ENCODE measurements around the gene TSEN2. TPM values are rescaled to one million over a fixed set of nuclear protein-coding genes. Genes with fewer than 3 reads are reported as not detected.

Gene TSEN2
- total RNA-seq, 3 donors from 2014 or later (not counting 1 experiment from before 2014, with no cell fraction given), result 4.1 to 11.4 (median 5.7) TPM

- peaks cover 36% of the 10 kb centered on the region for H3K36me3 ChIP-seq (ENCODE audit: control insufficient read depth, insufficient read depth, low read length)
- no peaks in the 10 kb centered on the region for H3K9me3 ChIP-seq (ENCODE audit: control insufficient read depth, insufficient read depth, low read length)
- H3K4me3 Mint-ChIP-seq, result no peak overlapping the region
- WGBS (ENCODE audit: insufficient coverage), result 94% methylated on average over 7 of the region's 7 CpGs
- H3K4me1 Mint-ChIP-seq, result no peaks in the 10 kb centered on the region
- no peaks in the 10 kb centered on the region for H3K27me3 ChIP-seq (ENCODE audit: control insufficient read depth, insufficient read depth, low read length)
- H3K4me3 ChIP-seq (ENCODE audit: low read length), result no peak overlapping the region
- DNase-seq (no peak), ATAC-seq (no peak)
- no peaks in the 10 kb centered on the region for H3K9me3 Mint-ChIP-seq
- H3K27me3 Mint-ChIP-seq (ENCODE audit: low read depth in 2 of 2), result no peaks in the 10 kb centered on the region
- no peaks in the 10 kb centered on the region for H3K4me1 ChIP-seq (ENCODE audit: control insufficient read depth, insufficient read depth, low read length)
- intact Hi-C loops (cut with micrococcal nuclease), result no loop called here
- no peak for TF ChIP-seq CTCF (IDR thresholded peaks at IDR 0.05)
- no peak overlapping the region for H3K27ac ChIP-seq (ENCODE audit: low read length)
- no peak overlapping the region for H3K27ac Mint-ChIP-seq
- peaks cover 7% of the 10 kb centered on the region for H3K36me3 Mint-ChIP-seq
These were observed 17.2 kb downstream of the TSEN2 start for GRCh38 chr3:12501360-12502020.

- Mint-ChIP-seq H3K4me1 (no peaks in the 10 kb centered on the region), H3K9me3 (no peaks in the 10 kb centered on the region), H3K27me3 (ENCODE audit: low read depth in 2 of 2) (no peaks in the 10 kb centered on the region), H3K36me3 (peaks cover 7% of the 10 kb centered on the region), H3K27ac (no peak overlapping the region), H3K4me3 (no peak overlapping the region)
- no peak for TF ChIP-seq CTCF (IDR thresholded peaks at IDR 0.05)
- Histone ChIP-seq H3K4me3 (ENCODE audit: low read length) (no peak overlapping the region), H3K9me3 (ENCODE audit: control insufficient read depth, insufficient read depth, low read length) (no peaks in the 10 kb centered on the region), H3K4me1 (ENCODE audit: control insufficient read depth, insufficient read depth, low read length) (no peaks in the 10 kb centered on the region), H3K27ac (ENCODE audit: low read length) (no peak overlapping the region), H3K36me3 (ENCODE audit: control insufficient read depth, insufficient read depth, low read length) (peaks cover 31% of the 10 kb centered on the region), H3K27me3 (ENCODE audit: control insufficient read depth, insufficient read depth, low read length) (no peaks in the 10 kb centered on the region)
- WGBS (ENCODE audit: insufficient coverage), result 80% methylated on average over 18 of the region's 18 CpGs
- ATAC-seq, result no peak
- no peak for DNase-seq
- intact Hi-C loops (cut with micrococcal nuclease), result no loop called here
These were observed 19.1 kb downstream of the TSEN2 start for GRCh38 chr3:12503126-12503957.

- peaks cover 17% of the 10 kb centered on the region for H3K36me3 ChIP-seq (ENCODE audit: control insufficient read depth, insufficient read depth, low read length)
- intact Hi-C loops (cut with micrococcal nuclease), result no loop called here
- peaks cover 7% of the 10 kb centered on the region for H3K36me3 Mint-ChIP-seq
- ATAC-seq, result no peak
- no peak overlapping the region for H3K27ac Mint-ChIP-seq
- 93% methylated on average over 5 of the region's 5 CpGs for WGBS (ENCODE audit: insufficient coverage)
- no peak for DNase-seq
- no peaks in the 10 kb centered on the region for H3K9me3 ChIP-seq (ENCODE audit: control insufficient read depth, insufficient read depth, low read length)
- no peaks in the 10 kb centered on the region for H3K27me3 ChIP-seq (ENCODE audit: control insufficient read depth, insufficient read depth, low read length)
- H3K4me1 Mint-ChIP-seq, result no peaks in the 10 kb centered on the region
- H3K4me3 ChIP-seq (ENCODE audit: low read length), result no peak overlapping the region
- H3K27ac ChIP-seq (ENCODE audit: low read length), result no peak overlapping the region
- H3K4me3 Mint-ChIP-seq, result no peak overlapping the region
- H3K27me3 Mint-ChIP-seq (ENCODE audit: low read depth in 2 of 2), result no peaks in the 10 kb centered on the region
- no peaks in the 10 kb centered on the region for H3K4me1 ChIP-seq (ENCODE audit: control insufficient read depth, insufficient read depth, low read length)
- no peak for TF ChIP-seq CTCF (IDR thresholded peaks at IDR 0.05)
- no peaks in the 10 kb centered on the region for H3K9me3 Mint-ChIP-seq
These were observed 22.0 kb downstream of the TSEN2 start for GRCh38 chr3:12506201-12506709.

Data from natural killer cell (primary cell).